GM12878 (cell line): ENCODE measurements around the gene MAPK9. TPM values are rescaled to one million over a fixed set of nuclear protein-coding genes. Genes with fewer than 3 reads are reported as not detected.

Source experiments
- ESRRA ChIP-seq: IDR thresholded peaks from 2 replicates; pipeline ENCODE4 v1.6.1; 2012; ENCODE audit warnings: mild to moderate bottlenecking, low read length, improper control_type of control experiment
- SPI1 ChIP-seq: IDR thresholded peaks from 2 replicates; pipeline ENCODE4 v1.6.1; 2011; ENCODE audit warnings: low read depth, mild to moderate bottlenecking, low read length, moderate library complexity, borderline replicate concordance; ENCODE audit not compliant: insufficient read depth
- polyA plus RNA-seq, 11 experiments: library from polyadenylated mRNA; depleted of rRNA in 4 of 11; unstranded in 6 of 11; stranded (reverse) in 5 of 11; fragments of >200 nt; fragmentation: Nextera tagmentation in 4 of 11; fragmentation: Illumina TruSeq in 1 of 11; extraction: Ambion mirVana in 4 of 11; extraction: Trizol in 1 of 11; gene quantifications; 1 replicate in 1 of 11; 2 replicates in 10 of 11; pipeline versions ENCODE4 v1.2.1 to v1.2.3, GENCODE V29; 2011 to 2016; ENCODE audit warnings: inconsistent platforms in 2 of 11, missing spikeins in 2 of 11, low read depth in 1 of 11
- total RNA-seq, 4 experiments: library from RNA; depleted of rRNA in 3 of 4; stranded (reverse); fragments of >200 nt in 3 of 4; fragmentation: Illumina TruSeq in 1 of 4; extraction: Trizol in 1 of 4; gene quantifications; 2 replicates each; pipeline versions ENCODE4 v1.2.1 to v1.2.3, GENCODE V29; 2013 to 2021
- TF ChIP-seq, protein P1 (sequence below): IDR thresholded peaks from 2 replicates; pipeline ENCODE4 v1.6.1; 2012; ENCODE audit warnings: improper control_type of control experiment, low read depth, low read length; ENCODE audit not compliant: insufficient replicate concordance
- TF ChIP-seq, protein P2 (sequence below), 3 experiments: IDR thresholded peaks in 2 of 3; conservative IDR thresholded peaks in 1 of 3; 2 replicates each; pipeline ENCODE4 v1.5.1; 2011; ENCODE audit warnings: low read depth in 3 of 3, low read length in 3 of 3, mild to moderate bottlenecking in 3 of 3, control low read depth in 2 of 3, moderate library complexity in 2 of 3, inconsistent platforms in 1 of 3, mixed read lengths in 1 of 3; ENCODE audit not compliant: control insufficient read depth in 2 of 3, insufficient read depth in 1 of 3; ENCODE audit errors: extremely low read depth in 1 of 3

The MAPK9 gene
- total and polyA plus RNA-seq, 10 of the 15 experiments (the other 5 are each of a cell fraction or from before 2014, with no cell fraction given): 2.1 to 52.9 (median 21.7) TPM

DNA sequence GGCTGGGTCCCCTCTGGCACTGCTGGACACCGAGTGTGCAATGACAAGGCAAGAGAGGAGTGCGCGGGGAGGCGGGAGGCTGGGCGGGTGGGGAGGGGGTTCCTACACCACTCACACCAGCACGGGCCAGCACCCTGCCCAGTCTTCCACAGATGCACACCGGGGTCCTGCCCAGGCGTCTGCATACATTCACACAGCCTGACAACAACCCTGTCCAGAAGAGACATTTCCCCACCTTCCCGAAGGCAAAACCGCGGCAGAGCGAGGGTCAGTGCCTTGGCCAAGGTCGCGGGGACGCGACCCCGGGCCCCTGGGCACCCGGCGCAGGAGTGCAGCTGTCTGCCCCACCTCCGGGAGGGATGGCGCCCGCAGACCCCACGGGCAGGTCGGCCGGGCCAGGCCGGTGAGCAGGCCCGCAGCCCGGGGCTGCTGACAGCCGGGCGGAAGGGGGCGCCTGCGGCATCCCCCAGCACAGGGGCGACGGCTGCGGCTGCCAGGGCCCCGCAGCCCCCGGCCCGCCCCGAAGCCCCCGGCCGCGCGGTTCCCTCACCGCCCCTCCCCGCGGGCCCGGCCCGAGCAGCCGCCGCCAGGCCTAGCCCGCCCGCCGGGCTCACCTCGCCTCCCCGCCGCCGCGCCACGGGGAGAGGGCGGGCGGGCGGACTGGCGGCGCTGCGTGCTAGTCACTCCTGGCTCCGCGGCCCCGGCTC, 496 bp downstream of the MAPK9 start (continued):
- TF ChIP-seq, protein P1, sequence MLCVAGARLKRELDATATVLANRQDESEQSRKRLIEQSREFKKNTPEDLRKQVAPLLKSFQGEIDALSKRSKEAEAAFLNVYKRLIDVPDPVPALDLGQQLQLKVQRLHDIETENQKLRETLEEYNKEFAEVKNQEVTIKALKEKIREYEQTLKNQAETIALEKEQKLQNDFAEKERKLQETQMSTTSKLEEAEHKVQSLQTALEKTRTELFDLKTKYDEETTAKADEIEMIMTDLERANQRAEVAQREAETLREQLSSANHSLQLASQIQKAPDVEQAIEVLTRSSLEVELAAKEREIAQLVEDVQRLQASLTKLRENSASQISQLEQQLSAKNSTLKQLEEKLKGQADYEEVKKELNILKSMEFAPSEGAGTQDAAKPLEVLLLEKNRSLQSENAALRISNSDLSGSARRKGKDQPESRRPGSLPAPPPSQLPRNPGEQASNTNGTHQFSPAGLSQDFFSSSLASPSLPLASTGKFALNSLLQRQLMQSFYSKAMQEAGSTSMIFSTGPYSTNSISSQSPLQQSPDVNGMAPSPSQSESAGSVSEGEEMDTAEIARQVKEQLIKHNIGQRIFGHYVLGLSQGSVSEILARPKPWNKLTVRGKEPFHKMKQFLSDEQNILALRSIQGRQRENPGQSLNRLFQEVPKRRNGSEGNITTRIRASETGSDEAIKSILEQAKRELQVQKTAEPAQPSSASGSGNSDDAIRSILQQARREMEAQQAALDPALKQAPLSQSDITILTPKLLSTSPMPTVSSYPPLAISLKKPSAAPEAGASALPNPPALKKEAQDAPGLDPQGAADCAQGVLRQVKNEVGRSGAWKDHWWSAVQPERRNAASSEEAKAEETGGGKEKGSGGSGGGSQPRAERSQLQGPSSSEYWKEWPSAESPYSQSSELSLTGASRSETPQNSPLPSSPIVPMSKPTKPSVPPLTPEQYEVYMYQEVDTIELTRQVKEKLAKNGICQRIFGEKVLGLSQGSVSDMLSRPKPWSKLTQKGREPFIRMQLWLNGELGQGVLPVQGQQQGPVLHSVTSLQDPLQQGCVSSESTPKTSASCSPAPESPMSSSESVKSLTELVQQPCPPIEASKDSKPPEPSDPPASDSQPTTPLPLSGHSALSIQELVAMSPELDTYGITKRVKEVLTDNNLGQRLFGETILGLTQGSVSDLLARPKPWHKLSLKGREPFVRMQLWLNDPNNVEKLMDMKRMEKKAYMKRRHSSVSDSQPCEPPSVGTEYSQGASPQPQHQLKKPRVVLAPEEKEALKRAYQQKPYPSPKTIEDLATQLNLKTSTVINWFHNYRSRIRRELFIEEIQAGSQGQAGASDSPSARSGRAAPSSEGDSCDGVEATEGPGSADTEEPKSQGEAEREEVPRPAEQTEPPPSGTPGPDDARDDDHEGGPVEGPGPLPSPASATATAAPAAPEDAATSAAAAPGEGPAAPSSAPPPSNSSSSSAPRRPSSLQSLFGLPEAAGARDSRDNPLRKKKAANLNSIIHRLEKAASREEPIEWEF: no peak
- TF ChIP-seq ESRRA (no peak), SPI1 (no peak)
- TF ChIP-seq, protein P2, sequence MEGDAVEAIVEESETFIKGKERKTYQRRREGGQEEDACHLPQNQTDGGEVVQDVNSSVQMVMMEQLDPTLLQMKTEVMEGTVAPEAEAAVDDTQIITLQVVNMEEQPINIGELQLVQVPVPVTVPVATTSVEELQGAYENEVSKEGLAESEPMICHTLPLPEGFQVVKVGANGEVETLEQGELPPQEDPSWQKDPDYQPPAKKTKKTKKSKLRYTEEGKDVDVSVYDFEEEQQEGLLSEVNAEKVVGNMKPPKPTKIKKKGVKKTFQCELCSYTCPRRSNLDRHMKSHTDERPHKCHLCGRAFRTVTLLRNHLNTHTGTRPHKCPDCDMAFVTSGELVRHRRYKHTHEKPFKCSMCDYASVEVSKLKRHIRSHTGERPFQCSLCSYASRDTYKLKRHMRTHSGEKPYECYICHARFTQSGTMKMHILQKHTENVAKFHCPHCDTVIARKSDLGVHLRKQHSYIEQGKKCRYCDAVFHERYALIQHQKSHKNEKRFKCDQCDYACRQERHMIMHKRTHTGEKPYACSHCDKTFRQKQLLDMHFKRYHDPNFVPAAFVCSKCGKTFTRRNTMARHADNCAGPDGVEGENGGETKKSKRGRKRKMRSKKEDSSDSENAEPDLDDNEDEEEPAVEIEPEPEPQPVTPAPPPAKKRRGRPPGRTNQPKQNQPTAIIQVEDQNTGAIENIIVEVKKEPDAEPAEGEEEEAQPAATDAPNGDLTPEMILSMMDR (IDR thresholded peaks at IDR 0.05 in 2 of 3, conservative IDR thresholded peaks at IDR 0.05 in 1 of 3; ENCODE audit: control insufficient read depth in 2 of 3, extremely low read depth in 1 of 3, insufficient read depth in 1 of 3, low read depth in 3 of 3, low read length in 3 of 3): peak; percentile 6 to 33 (median 20); a peak in 3 of 6 replicates
